PC-9 (cell line): ENCODE data around the gene PGS1.

ENCODE experiments used
- EZH2 ChIP-seq: fragments of 200-600 bp; sonication (generic); IDR thresholded peaks from 2 replicates; pipeline ENCODE4 v1.8.0; 2017; ENCODE audit warnings: antibody characterized with exemption, low read depth
- TF ChIP-seq, protein P1 (sequence below): fragments of 200-600 bp; sonication (generic); conservative IDR thresholded peaks from 2 replicates; pipeline ENCODE4 v1.6.1; 2017; ENCODE audit warnings: mixed run types, antibody characterized with exemption, mild to moderate bottlenecking, moderate library complexity

- no peak for TF ChIP-seq EZH2
- TF ChIP-seq, protein P1, sequence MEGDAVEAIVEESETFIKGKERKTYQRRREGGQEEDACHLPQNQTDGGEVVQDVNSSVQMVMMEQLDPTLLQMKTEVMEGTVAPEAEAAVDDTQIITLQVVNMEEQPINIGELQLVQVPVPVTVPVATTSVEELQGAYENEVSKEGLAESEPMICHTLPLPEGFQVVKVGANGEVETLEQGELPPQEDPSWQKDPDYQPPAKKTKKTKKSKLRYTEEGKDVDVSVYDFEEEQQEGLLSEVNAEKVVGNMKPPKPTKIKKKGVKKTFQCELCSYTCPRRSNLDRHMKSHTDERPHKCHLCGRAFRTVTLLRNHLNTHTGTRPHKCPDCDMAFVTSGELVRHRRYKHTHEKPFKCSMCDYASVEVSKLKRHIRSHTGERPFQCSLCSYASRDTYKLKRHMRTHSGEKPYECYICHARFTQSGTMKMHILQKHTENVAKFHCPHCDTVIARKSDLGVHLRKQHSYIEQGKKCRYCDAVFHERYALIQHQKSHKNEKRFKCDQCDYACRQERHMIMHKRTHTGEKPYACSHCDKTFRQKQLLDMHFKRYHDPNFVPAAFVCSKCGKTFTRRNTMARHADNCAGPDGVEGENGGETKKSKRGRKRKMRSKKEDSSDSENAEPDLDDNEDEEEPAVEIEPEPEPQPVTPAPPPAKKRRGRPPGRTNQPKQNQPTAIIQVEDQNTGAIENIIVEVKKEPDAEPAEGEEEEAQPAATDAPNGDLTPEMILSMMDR: no peak
Measured at GRCh38 chr17:78393575-78393974, 15.1 kb downstream of the PGS1 start.
